GM19324 (cell line): ENCODE measurements around the gene CNKSR2.

Experiments used
- ATAC-seq: cut with Tn5 transposase; IDR thresholded peaks from one replicate; pipeline ENCODE4 v1.9.1; 2021; ENCODE audit warnings: mild to moderate bottlenecking, moderate library complexity; ENCODE audit not compliant: unreplicated experiment, low FRiP score

The CNKSR2 gene

GRCh38 chrX:21660156-21660555 lies 285.9 kb downstream of the CNKSR2 start:
- ATAC-seq: no peak

DNA sequence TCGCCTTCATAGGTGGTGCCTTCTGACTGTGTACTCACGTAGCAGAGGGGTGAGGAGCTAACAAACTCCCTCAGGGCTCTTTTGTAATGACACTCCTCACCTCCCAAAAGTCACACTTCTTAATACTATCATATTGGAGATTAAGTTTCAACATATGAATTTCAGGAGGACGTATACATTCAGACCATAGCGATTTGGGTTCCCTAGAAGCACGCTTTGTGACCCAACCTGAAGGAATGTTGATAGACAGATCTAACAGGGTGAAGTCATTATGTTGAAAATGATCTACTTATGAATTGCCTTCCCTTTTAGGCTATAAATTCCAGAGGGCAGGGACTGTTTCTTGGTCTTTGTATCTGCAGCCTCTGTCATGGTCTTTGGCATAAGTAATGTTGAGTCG lies 287.1 kb downstream of the CNKSR2 start:
- no peak for ATAC-seq

- no peak for ATAC-seq
Measured at GRCh38 chrX:21662761-21663160, 288.5 kb downstream of the CNKSR2 start.

DNA sequence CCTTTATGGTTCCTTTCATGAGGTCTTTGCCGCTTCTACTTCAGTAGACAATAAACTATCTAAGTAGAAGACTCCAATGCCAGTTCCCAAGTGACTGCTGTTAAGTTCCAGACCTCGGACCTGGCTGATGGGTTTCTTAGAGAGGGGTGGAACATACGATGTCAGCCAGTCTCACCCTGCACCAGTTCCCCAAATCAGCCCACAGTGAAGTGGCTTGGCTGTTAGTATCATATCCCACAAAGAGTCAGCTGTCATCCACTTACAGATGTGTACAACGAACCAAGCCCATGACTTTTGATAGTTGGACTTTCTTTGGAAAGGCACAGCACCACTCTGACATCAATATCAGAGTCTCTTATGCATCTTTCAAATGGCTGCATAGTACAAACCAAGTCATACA lies 292.0 kb downstream of the CNKSR2 start:
- no peak for ATAC-seq

DNA sequence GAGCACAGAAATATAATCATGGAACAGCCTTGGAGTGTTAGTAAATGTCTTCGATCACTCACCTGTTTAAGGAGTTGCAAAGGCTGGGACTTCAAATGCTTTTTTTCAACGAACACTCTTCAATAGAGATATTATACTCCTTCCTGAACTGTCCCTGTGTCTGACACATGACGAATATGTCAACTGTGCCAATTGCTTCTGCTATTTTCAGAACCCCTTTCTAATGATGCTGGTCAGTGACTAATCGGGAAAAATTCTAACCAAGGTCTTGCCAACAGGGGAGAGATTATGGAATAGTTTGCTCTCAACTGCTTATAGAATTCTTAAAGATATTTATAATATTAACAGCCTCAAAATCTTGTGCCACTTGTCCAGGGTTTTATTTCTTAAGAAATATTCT lies 292.5 kb downstream of the CNKSR2 start:
- no peak for ATAC-seq

- no peak for ATAC-seq
Measured at GRCh38 chrX:21674430-21675186, 300.4 kb downstream of the CNKSR2 start.

DNA sequence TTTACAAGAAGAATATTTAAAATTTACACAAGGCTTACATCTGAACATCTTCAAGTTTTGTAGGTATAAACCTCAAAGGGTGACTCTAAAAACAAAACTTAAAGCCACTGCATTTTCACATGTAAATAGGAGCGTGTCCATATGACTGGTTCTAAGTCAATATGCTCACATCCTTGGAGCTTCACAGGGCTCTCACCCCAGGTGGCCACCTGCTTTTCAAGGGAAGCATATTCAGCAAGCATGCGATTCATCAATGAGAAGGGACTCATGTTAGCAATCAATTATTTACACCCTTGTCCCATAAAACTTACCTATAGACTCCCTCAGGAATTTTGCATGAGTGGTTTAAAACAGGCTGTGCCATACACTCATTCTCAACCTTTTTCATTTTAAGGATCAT lies 301.7 kb downstream of the CNKSR2 start:
- ATAC-seq: no peak

GRCh38 chrX:21678048-21678612 lies 303.9 kb downstream of the CNKSR2 start:
- no peak for ATAC-seq

DNA sequence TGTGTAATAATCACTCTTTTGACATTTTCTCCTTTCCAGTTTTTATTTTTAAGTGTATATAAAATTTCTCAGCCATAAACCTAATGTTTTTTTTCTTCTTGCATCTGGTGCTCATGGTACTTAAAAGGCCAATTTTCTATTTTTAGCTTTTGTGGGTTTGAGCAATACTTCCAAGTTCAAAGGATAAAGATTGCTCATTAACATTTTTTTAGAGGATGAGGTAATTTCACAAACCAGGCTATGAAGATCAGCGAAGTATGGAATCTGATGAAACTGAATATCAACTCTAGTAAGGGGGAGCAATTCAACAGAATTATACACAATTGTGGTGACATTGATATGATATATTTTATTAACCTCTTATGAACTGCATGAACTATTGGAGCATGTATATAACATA lies 309.7 kb downstream of the CNKSR2 start:
- ATAC-seq: no peak

DNA sequence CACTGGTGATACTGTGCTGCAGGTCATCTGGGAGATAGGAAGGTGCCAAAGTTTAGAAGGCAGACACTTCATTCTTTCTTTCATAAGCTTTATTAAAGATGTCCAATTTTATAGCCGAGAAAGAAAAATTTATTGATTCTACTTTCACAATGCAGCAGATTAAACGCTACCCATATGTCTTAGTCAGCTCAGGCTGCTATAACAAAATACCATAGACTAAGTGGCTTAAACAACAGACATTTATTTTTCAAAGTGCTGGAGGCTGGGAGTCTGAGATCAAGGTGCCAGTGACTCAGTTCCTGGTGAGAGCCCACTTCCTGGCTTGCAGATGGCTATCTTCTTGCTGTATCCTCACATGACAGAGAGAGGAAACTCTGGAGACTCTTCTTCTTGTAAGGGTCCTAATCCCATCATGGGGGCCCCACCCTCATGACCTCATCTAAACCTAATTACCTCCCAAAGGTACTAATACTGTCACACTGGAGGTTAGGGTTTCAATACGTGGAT lies 317.3 kb downstream of the CNKSR2 start:
- no peak for ATAC-seq

GRCh38 chrX:21698272-21698671 lies 324.1 kb downstream of the CNKSR2 start:
- no peak for ATAC-seq

- ATAC-seq: no peak
Measured at GRCh38 chrX:21699136-21699535, 324.9 kb downstream of the CNKSR2 start.

- ATAC-seq: no peak
Measured at GRCh38 chrX:21700275-21700674, 326.1 kb downstream of the CNKSR2 start.

GRCh38 chrX:21700967-21701366 lies 326.7 kb downstream of the CNKSR2 start:
- ATAC-seq: no peak

GRCh38 chrX:21702725-21703124 lies 328.5 kb downstream of the CNKSR2 start:
- no peak for ATAC-seq
